Astrocyte (in vitro differentiated cells and primary cell): ENCODE data around the gene C3orf52.
A peak's percentile ranks its signal among the peaks of the same experiment; 100 is the strongest.

ENCODE experiments used
- EZH2 ChIP-seq: IDR thresholded peaks from 2 replicates; pipeline ENCODE4 v1.6.1; 2012; ENCODE audit warnings: mild to moderate bottlenecking, low read length, inconsistent platforms; ENCODE audit not compliant: insufficient read depth
- TF ChIP-seq, protein P1 (sequence below): IDR thresholded peaks from 2 replicates; pipeline ENCODE4 v1.5.1; 2011; ENCODE audit warnings: low read depth, mild to moderate bottlenecking, inconsistent platforms, low read length, moderate library complexity; ENCODE audit not compliant: insufficient read depth

GRCh38 chr3:112136959-112137693 is 50.9 kb downstream of the C3orf52 start:
- TF ChIP-seq, protein P1, sequence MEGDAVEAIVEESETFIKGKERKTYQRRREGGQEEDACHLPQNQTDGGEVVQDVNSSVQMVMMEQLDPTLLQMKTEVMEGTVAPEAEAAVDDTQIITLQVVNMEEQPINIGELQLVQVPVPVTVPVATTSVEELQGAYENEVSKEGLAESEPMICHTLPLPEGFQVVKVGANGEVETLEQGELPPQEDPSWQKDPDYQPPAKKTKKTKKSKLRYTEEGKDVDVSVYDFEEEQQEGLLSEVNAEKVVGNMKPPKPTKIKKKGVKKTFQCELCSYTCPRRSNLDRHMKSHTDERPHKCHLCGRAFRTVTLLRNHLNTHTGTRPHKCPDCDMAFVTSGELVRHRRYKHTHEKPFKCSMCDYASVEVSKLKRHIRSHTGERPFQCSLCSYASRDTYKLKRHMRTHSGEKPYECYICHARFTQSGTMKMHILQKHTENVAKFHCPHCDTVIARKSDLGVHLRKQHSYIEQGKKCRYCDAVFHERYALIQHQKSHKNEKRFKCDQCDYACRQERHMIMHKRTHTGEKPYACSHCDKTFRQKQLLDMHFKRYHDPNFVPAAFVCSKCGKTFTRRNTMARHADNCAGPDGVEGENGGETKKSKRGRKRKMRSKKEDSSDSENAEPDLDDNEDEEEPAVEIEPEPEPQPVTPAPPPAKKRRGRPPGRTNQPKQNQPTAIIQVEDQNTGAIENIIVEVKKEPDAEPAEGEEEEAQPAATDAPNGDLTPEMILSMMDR = peak; percentile 59
- TF ChIP-seq EZH2 = no peak
